Colonic mucosa (tissue), 4 donors: Measurements from ENCODE around the gene CRHR1. TPM values are rescaled to one million over a fixed set of nuclear protein-coding genes. Genes with fewer than 3 reads are reported as not detected.

Source experiments
- DNase-seq: peaks from one replicate; pipeline ENCODE4 v3.0.0-alpha.2; 2020
- H3K27ac ChIP-seq: fragments of 200-600 bp; one replicate; pipeline ENCODE4 v1.8.0; 2021
- H3K27me3 ChIP-seq: fragments of 200-600 bp; one replicate; pipeline ENCODE4 v1.8.0; 2021
- H3K36me3 ChIP-seq: fragments of 200-600 bp; one replicate; pipeline ENCODE4 v1.8.0; 2021
- H3K4me1 ChIP-seq: fragments of 200-600 bp; one replicate; pipeline ENCODE4 v1.8.0; 2021; ENCODE audit warnings: mild to moderate bottlenecking
- H3K4me3 ChIP-seq: fragments of 200-600 bp; one replicate; pipeline ENCODE4 v1.8.0; 2021
- H3K9ac ChIP-seq, 2 donors: one replicate each; pipeline ENCODE4 v1.7.0; 2013; ENCODE audit warnings: control low read depth in 2 of 2, low read depth in 2 of 2, low read length in 2 of 2
- H3K9me3 ChIP-seq: fragments of 200-600 bp; one replicate; pipeline ENCODE4 v1.8.0; 2021
- CTCF ChIP-seq: fragments of 200-600 bp; IDR thresholded peaks from one replicate; pipeline ENCODE4 v1.8.0; 2022; ENCODE audit warnings: antibody characterized with exemption, mild to moderate bottlenecking
- intact Hi-C: fragments of 100-400 bp; cut with DNase I; formaldehyde crosslinking; loops from one replicate; pipeline ENCODE4 v1.14.1; 2022
- total RNA-seq, 2 donors: library from RNA; stranded (reverse); fragmentation: NEBNext Ultra II Directional in 1 of 2; extraction: Animal tissue kit (Norgen Biotek cat#: 25700) in 1 of 2; gene quantifications; one replicate each; pipeline ENCODE4 v1.2.1, GENCODE V29; 2021
- donor health status: healthy.
- donor health status: DM: no; HTN: no; CAD: no.
- donor health status: DM: no; HTN: no; CAD: no.

CRHR1 gene
- total RNA-seq, 2 donors from 2014 or later, result not detected

GRCh38 chr17:45753645-45754225 lies 30.4 kb upstream of the CRHR1 start:
- DNase-seq, result no peak
- H3K36me3 ChIP-seq, result no peaks in the 10 kb centered on the region
- TF ChIP-seq CTCF, result no peak
- H3K4me3 ChIP-seq, result no peak overlapping the region
- no peaks in the 10 kb centered on the region for H3K4me1 ChIP-seq
- no peaks in the 10 kb centered on the region for H3K9me3 ChIP-seq
- H3K9ac ChIP-seq, result no peak overlapping the region
- intact Hi-C loops, result no loop called here
- no peak overlapping the region for H3K27ac ChIP-seq
- no peaks in the 10 kb centered on the region for H3K27me3 ChIP-seq

- Histone ChIP-seq H3K27ac (no peak overlapping the region), H3K36me3 (no peaks in the 10 kb centered on the region), H3K9me3 (no peaks in the 10 kb centered on the region), H3K27me3 (no peaks in the 10 kb centered on the region), H3K4me3 (no peak overlapping the region), H3K9ac (no peak overlapping the region), H3K4me1 (no peaks in the 10 kb centered on the region)
- no peak for DNase-seq
- no peak for TF ChIP-seq CTCF
- intact Hi-C loops, result no loop called here
Measured at GRCh38 chr17:45755050-45755449, 29.1 kb upstream of the CRHR1 start.

GRCh38 chr17:45756266-45756991 lies 27.7 kb upstream of the CRHR1 start:
- Histone ChIP-seq H3K4me1 (no peaks in the 10 kb centered on the region), H3K9ac (no peak overlapping the region), H3K27me3 (no peaks in the 10 kb centered on the region), H3K36me3 (no peaks in the 10 kb centered on the region), H3K27ac (no peak overlapping the region), H3K9me3 (no peaks in the 10 kb centered on the region), H3K4me3 (no peak overlapping the region)
- intact Hi-C loops, result no loop called here
- no peak for TF ChIP-seq CTCF
- DNase-seq, result no peak

GRCh38 chr17:45757431-45758218 lies 26.5 kb upstream of the CRHR1 start:
- DNase-seq, result no peak
- H3K27ac ChIP-seq, result no peak overlapping the region
- H3K36me3 ChIP-seq, result no peaks in the 10 kb centered on the region
- H3K9me3 ChIP-seq, result no peaks in the 10 kb centered on the region
- H3K4me1 ChIP-seq, result no peaks in the 10 kb centered on the region
- intact Hi-C loops, result no loop called here
- no peak for TF ChIP-seq CTCF
- no peaks in the 10 kb centered on the region for H3K27me3 ChIP-seq
- H3K4me3 ChIP-seq, result no peak overlapping the region
- no peak overlapping the region for H3K9ac ChIP-seq

GRCh38 chr17:45758544-45758943 lies 25.6 kb upstream of the CRHR1 start:
- H3K4me1 ChIP-seq, result no peaks in the 10 kb centered on the region
- no peaks in the 10 kb centered on the region for H3K9me3 ChIP-seq
- H3K27me3 ChIP-seq, result no peaks in the 10 kb centered on the region
- H3K36me3 ChIP-seq, result no peaks in the 10 kb centered on the region
- intact Hi-C loops, result no loop called here
- TF ChIP-seq CTCF, result no peak
- H3K27ac ChIP-seq, result no peak overlapping the region
- DNase-seq, result no peak
- no peak overlapping the region for H3K9ac ChIP-seq
- no peak overlapping the region for H3K4me3 ChIP-seq
